A549 (cell line): Measurements from ENCODE around the gene TPP2. TPM values are rescaled to one million over a fixed set of nuclear protein-coding genes. Genes with fewer than 3 reads are reported as not detected.

Experiments used
- ATAC-seq, 2 experiments: fragments of 200-7000 bp in 1 of 2; fragments of >200 bp in 1 of 2; cut with Nextera tagmentation in 1 of 2; cut with Tn5 transposase in 1 of 2; 3 replicates each; pipeline versions ENCODE4 v1.8.0 to v1.9.1; 2018 to 2020; ENCODE audit warnings: mild to moderate bottlenecking in 1 of 2, moderate library complexity in 1 of 2
- CTCF ChIA-PET: fragments of 300-600 bp; sonication (Branson Sonifier 250); formaldehyde crosslinking; extraction: SDS; loops from one replicate; lab custom pipeline; 2021; ENCODE audit warnings: antibody characterized with exemption, inconsistent platforms; lab: Yijun Ruan, JAX
- POLR2A ChIA-PET: fragments of 350-600 bp; formaldehyde crosslinking; extraction: SDS; loops from one replicate; lab custom pipeline; 2021; ENCODE audit warnings: antibody characterized with exemption, inconsistent platforms; lab: Yijun Ruan, JAX
- DNase-seq, 2 experiments: peaks; one replicate each; pipeline versions ENCODE4 v3.0.0 to v3.0.0-alpha.2; 2011 to 2016; ENCODE audit warnings: low read depth in 1 of 2, low spot score in 1 of 2
- FAIRE-seq: peaks from 2 replicates; lab custom pipeline; 2011; peaks lifted over from hg19 to GRCh38; lab: Jason Lieb, UNC
- H3K27ac ChIP-seq, 2 experiments: fragments of >200 bp; sonication (Bioruptor Twin); formaldehyde crosslinking; 3 replicates each; pipeline ENCODE4 v1.5.1; 2016 to 2017
- H3K4me1 ChIP-seq: fragments of >200 bp; sonication (Bioruptor Twin); formaldehyde crosslinking; 3 replicates; pipeline ENCODE4 v1.6.1; 2016
- H3K4me2 ChIP-seq: fragments of >200 bp; sonication (Bioruptor Twin); formaldehyde crosslinking; 3 replicates; pipeline ENCODE4 v1.6.1; 2016
- H3K4me3 ChIP-seq: fragments of >200 bp; sonication (Bioruptor Twin); formaldehyde crosslinking; 3 replicates; pipeline ENCODE4 v1.5.1; 2016
- H3K9me3 ChIP-seq: fragments of >200 bp; sonication (Bioruptor Twin); formaldehyde crosslinking; 3 replicates; pipeline ENCODE4 v1.6.1; 2016
- BCL3 ChIP-seq: fragments of >200 bp; sonication (Bioruptor Twin); formaldehyde crosslinking; IDR thresholded peaks from 3 replicates; pipeline ENCODE4 v1.6.1; 2016
- CTCF ChIP-seq: fragments of >200 bp; sonication (Bioruptor Twin); formaldehyde crosslinking; IDR thresholded peaks from 3 replicates; pipeline ENCODE4 v1.5.1; 2016
- EP300 ChIP-seq, 2 experiments: fragments of >200 bp; sonication (Bioruptor Twin); formaldehyde crosslinking; IDR thresholded peaks; 2 replicates in 1 of 2; 3 replicates in 1 of 2; pipeline ENCODE4 v1.6.1; 2016 to 2017
- ESRRA ChIP-seq: fragments of 150-350 bp; IDR thresholded peaks from 2 replicates; pipeline ENCODE4 v1.6.1; 2014; ENCODE audit warnings: mild to moderate bottlenecking, low read length, borderline replicate concordance
- GATA3 ChIP-seq: IDR thresholded peaks from 2 replicates; pipeline ENCODE4 v1.6.1; 2012; ENCODE audit warnings: borderline replicate concordance
- HEYL ChIP-seq: fragments of 250-450 bp; sonication (Bioruptor Pico); IDR thresholded peaks from 2 replicates; pipeline ENCODE4 v1.8.0; 2021; ENCODE audit warnings: mild to moderate bottlenecking, moderate library complexity
- HMGXB4 ChIP-seq: fragments of 250-450 bp; sonication (Bioruptor Pico); IDR thresholded peaks from 2 replicates; pipeline ENCODE4 v1.5.0; 2021; ENCODE audit warnings: mild to moderate bottlenecking, moderate library complexity, borderline replicate concordance
- JUN ChIP-seq, 2 experiments: fragments of >200 bp; sonication (Bioruptor Twin); formaldehyde crosslinking; IDR thresholded peaks; 2 replicates in 1 of 2; 3 replicates in 1 of 2; pipeline ENCODE4 v1.6.1; 2016 to 2017
- JUNB ChIP-seq: fragments of >200 bp; sonication (Bioruptor Twin); formaldehyde crosslinking; IDR thresholded peaks from 2 replicates; pipeline ENCODE4 v1.6.1; 2016
- KDM5A ChIP-seq: fragments of 200-600 bp; sonication (generic); IDR thresholded peaks from 2 replicates; pipeline ENCODE4 v1.6.1; 2016; ENCODE audit warnings: antibody characterized with exemption, mild to moderate bottlenecking
- NFE2L2 ChIP-seq: fragments of 150-350 bp; conservative IDR thresholded peaks from 2 replicates; pipeline ENCODE4 v1.6.1; 2014; ENCODE audit warnings: low read length
- NR3C1 ChIP-seq: fragments of >200 bp; sonication (Bioruptor Twin); formaldehyde crosslinking; IDR thresholded peaks from 3 replicates; pipeline ENCODE4 v1.6.1; 2017
- RAD21 ChIP-seq, 2 experiments: fragments of >200 bp in 1 of 2; sonication (Bioruptor Twin) in 1 of 2; formaldehyde crosslinking in 1 of 2; IDR thresholded peaks in 1 of 2; conservative IDR thresholded peaks in 1 of 2; 2 replicates in 1 of 2; 3 replicates in 1 of 2; pipeline ENCODE4 v1.6.1; 2012 to 2018; ENCODE audit warnings: inconsistent platforms in 1 of 2
- SMC3 ChIP-seq: fragments of >200 bp; sonication (Bioruptor Twin); formaldehyde crosslinking; IDR thresholded peaks from 3 replicates; pipeline ENCODE4 v1.6.1; 2018; ENCODE audit warnings: inconsistent platforms
- USF2 ChIP-seq: fragments of 450-650 bp; IDR thresholded peaks from 2 replicates; pipeline ENCODE4 v1.6.1; 2014; ENCODE audit warnings: antibody characterized with exemption
- WGBS: methylation state at CpG from one replicate; pipeline ENCODE4 v1.1.6; 2017; ENCODE audit errors: missing lambda C conversion rate; 5-methylcytosine and 5-hydroxymethylcytosine counted together
- polyA plus RNA-seq, 4 experiments: library from polyadenylated mRNA; depleted of rRNA in 3 of 4; stranded (reverse); fragments of >200 nt; fragmentation: RNase III in 1 of 4; extraction: RNeasy Plus Mini Kit Qiagen cat#74134 plus additional on column Dnase treatment in 1 of 4; gene quantifications; 2 replicates in 3 of 4; 3 replicates in 1 of 4; pipeline ENCODE4 v1.2.3, GENCODE V29; 2011 to 2017

The TPP2 gene
- polyA plus RNA-seq, 2 of the 4 experiments (the other 2 are of a cell fraction): 18.6 to 28.4 TPM

- ATAC-seq (no peak), FAIRE-seq (no peak), DNase-seq (no peak)
- no peak overlapping the region for H3K4me3 ChIP-seq
- H3K4me2 ChIP-seq: no peak overlapping the region
- 0% methylated on average over 3 of the region's 3 CpGs for WGBS
- no peaks in the 10 kb centered on the region for H3K9me3 ChIP-seq
- ChIA-PET CTCF (interaction anchor here (2.2 kb wide), 1 partner anchor 141 kb away, joined by 10 read pairs; no protein-coding TSS in a partner anchor), POLR2A (no interaction called here)
- TF ChIP-seq CTCF (no peak), HMGXB4 (CRISPR knock-in tag) (no peak), RAD21 (conservative IDR thresholded peaks at IDR 0.05 in 1 of 2, IDR thresholded peaks at IDR 0.05 in 1 of 2) (no peak), HEYL (CRISPR knock-in tag) (no peak), BCL3 (no peak), GATA3 (no peak), JUNB (no peak), EP300 (IDR thresholded peaks at IDR 0.05) (no peak), NR3C1 (no peak)
- H3K27ac ChIP-seq: no peak overlapping the region
- H3K4me1 ChIP-seq: no peaks in the 10 kb centered on the region
These were observed 12.4 kb upstream of the TPP2 start for GRCh38 chr13:102584434-102584833.

GRCh38 chr13:102586615-102587014 is 10.2 kb upstream of the TPP2 start:
- DNase-seq: no peak
- TF ChIP-seq NFE2L2 (no peak), SMC3 (no peak), EP300 (IDR thresholded peaks at IDR 0.05) (no peak), JUN (IDR thresholded peaks at IDR 0.05) (no peak)
- TF ChIP-seq, all 56 proteins: peak for 0
- FAIRE-seq: no peak
- Histone ChIP-seq H3K4me1 (no peaks in the 10 kb centered on the region), H3K4me3 (no peak overlapping the region), H3K9me3 (no peaks in the 10 kb centered on the region), H3K27ac (no peak overlapping the region), H3K4me2 (no peak overlapping the region)
- 51% methylated on average over 3 of the region's 3 CpGs for WGBS
- no peak for ATAC-seq
- CTCF ChIA-PET: interaction anchor here (1.7 kb wide), 1 partner anchor 139 kb away, joined by 4 read pairs; no protein-coding TSS in a partner anchor
- POLR2A ChIA-PET: no interaction called here

GRCh38 chr13:102587916-102588315 is 8.9 kb upstream of the TPP2 start:
- Histone ChIP-seq H3K9me3 (no peaks in the 10 kb centered on the region), H3K4me3 (no peak overlapping the region), H3K27ac (no peak overlapping the region), H3K4me2 (no peak overlapping the region), H3K4me1 (no peaks in the 10 kb centered on the region; the same call in 2 of the 3 replicates)
- FAIRE-seq (no peak), DNase-seq (no peak), ATAC-seq (no peak)
- CTCF ChIA-PET: interaction anchor here (1.7 to 2.0 kb wide), 2 partner anchors 8 to 137 kb away, joined by 4 to 12 read pairs; no protein-coding TSS in a partner anchor
- TF ChIP-seq ESRRA (no peak), KDM5A (no peak), USF2 (no peak), GATA3 (no peak)
- POLR2A ChIA-PET: no interaction called here
- WGBS: 35% methylated on average over 2 of the region's 2 CpGs
